ENCODE data around the gene OR51B2.
"Not testable (repeated sequence)": the region's sequence is repeated elsewhere in the genome, so short reads cannot be mapped to it uniquely, and the experiment has no call there.

The OR51B2 gene, protein sequence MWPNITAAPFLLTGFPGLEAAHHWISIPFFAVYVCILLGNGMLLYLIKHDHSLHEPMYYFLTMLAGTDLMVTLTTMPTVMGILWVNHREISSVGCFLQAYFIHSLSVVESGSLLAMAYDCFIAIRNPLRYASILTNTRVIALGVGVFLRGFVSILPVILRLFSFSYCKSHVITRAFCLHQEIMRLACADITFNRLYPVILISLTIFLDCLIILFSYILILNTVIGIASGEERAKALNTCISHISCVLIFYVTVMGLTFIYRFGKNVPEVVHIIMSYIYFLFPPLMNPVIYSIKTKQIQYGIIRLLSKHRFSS

DNA sequence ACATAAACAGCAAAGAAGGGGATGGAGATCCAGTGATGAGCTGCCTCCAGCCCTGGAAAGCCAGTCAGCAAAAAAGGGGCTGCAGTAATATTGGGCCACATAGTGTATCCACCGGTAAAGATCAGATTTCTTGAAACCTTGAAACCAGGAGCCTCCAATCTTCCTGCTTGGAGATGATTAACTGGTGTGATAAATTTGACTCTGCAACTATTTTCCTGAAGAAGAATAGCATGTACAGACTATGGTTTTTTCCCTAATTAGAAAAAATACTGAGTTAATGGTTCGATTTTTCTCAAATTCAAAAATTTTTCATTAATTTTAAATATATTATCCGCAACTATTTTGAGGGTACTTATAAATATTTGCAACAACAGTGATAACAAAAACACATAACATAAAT is at the start of gene OR51B2:
OR51B2 (minus strand) TSS at position 101 of the 400 bp plus-strand sequence; CDS start at position 101, 0 bp downstream.
- CTCF ChIA-PET: no interaction called here
- TF ChIP-seq SUZ12 (IDR thresholded peaks at IDR 0.05) (no peak), ZNF384 (IDR thresholded peaks at IDR 0.05) (no peak), SP1 (IDR thresholded peaks at IDR 0.05) (no peak), CTBP1 (IDR thresholded peaks at IDR 0.05; ENCODE audit: borderline replicate concordance) (no peak), ARNT (IDR thresholded peaks at IDR 0.05) (no peak), HDGF (IDR thresholded peaks at IDR 0.05; ENCODE audit: borderline replicate concordance) (no peak), NFRKB (IDR thresholded peaks at IDR 0.05) (no peak)
- TF ChIP-seq, protein P1, sequence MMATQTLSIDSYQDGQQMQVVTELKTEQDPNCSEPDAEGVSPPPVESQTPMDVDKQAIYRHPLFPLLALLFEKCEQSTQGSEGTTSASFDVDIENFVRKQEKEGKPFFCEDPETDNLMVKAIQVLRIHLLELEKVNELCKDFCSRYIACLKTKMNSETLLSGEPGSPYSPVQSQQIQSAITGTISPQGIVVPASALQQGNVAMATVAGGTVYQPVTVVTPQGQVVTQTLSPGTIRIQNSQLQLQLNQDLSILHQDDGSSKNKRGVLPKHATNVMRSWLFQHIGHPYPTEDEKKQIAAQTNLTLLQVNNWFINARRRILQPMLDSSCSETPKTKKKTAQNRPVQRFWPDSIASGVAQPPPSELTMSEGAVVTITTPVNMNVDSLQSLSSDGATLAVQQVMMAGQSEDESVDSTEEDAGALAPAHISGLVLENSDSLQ (IDR thresholded peaks at IDR 0.05): no peak
- POLR2A ChIA-PET: no interaction called here
- no peak for DNase-seq (ENCODE audit: extremely low spot score)

GRCh38 chr11:5369789-5370188 is 45.7 kb upstream of the OR51B2 start:
- DNase-seq (ENCODE audit: extremely low spot score): no peak
- POLR2A ChIA-PET: no interaction called here
- no peak for TF ChIP-seq SP1 (IDR thresholded peaks at IDR 0.05)
- no peak for TF ChIP-seq FOXK2 (IDR thresholded peaks at IDR 0.05)
- TF ChIP-seq, protein P1 (IDR thresholded peaks at IDR 0.05): no peak
- TF ChIP-seq SUZ12 (IDR thresholded peaks at IDR 0.05): no peak
- no peak for TF ChIP-seq CTBP1 (IDR thresholded peaks at IDR 0.05; ENCODE audit: borderline replicate concordance)
- CTCF ChIA-PET: no interaction called here

GRCh38 chr11:5368502-5369043 is 44.5 kb upstream of the OR51B2 start:
- TF ChIP-seq NFRKB (IDR thresholded peaks at IDR 0.05) (no peak), SP1 (IDR thresholded peaks at IDR 0.05) (no peak), ARNT (IDR thresholded peaks at IDR 0.05) (no peak), BHLHE40 (IDR thresholded peaks at IDR 0.05; ENCODE audit: borderline replicate concordance) (no peak), TARDBP (IDR thresholded peaks at IDR 0.05) (no peak), L3MBTL2 (conservative IDR thresholded peaks at IDR 0.05) (no peak), FOXA1 (IDR thresholded peaks at IDR 0.05) (no peak), ELF4 (IDR thresholded peaks at IDR 0.05) (no peak), FOXM1 (IDR thresholded peaks at IDR 0.05; ENCODE audit: borderline replicate concordance) (no peak), LEF1 (IDR thresholded peaks at IDR 0.05; ENCODE audit: borderline replicate concordance) (no peak), HDGF (IDR thresholded peaks at IDR 0.05; ENCODE audit: borderline replicate concordance) (no peak), FOXK2 (IDR thresholded peaks at IDR 0.05) (no peak), ZNF384 (IDR thresholded peaks at IDR 0.05) (no peak), CTBP1 (IDR thresholded peaks at IDR 0.05; ENCODE audit: borderline replicate concordance) (no peak), SUZ12 (IDR thresholded peaks at IDR 0.05) (no peak)
- TF ChIP-seq, protein P1 (IDR thresholded peaks at IDR 0.05): no peak
- CTCF ChIA-PET: no interaction called here

GRCh38 chr11:5367448-5368074 is 43.5 kb upstream of the OR51B2 start:
- ChIA-PET POLR2A (no interaction called here), CTCF (no interaction called here)
- TF ChIP-seq, protein P1 (IDR thresholded peaks at IDR 0.05): no peak
- TF ChIP-seq BHLHE40 (IDR thresholded peaks at IDR 0.05; ENCODE audit: borderline replicate concordance): no peak
- TF ChIP-seq L3MBTL2 (conservative IDR thresholded peaks at IDR 0.05): no peak
- no peak for DNase-seq (ENCODE audit: extremely low spot score)

More at GRCh38 chr11:5368502-5369043, 44.5 kb upstream of the OR51B2 start:
- POLR2A ChIA-PET: no interaction called here
- DNase-seq (ENCODE audit: extremely low spot score): no peak

- no peak for DNase-seq (ENCODE audit: extremely low spot score)
- ChIA-PET POLR2A (no interaction called here), CTCF (no interaction called here)
- TF ChIP-seq TARDBP (IDR thresholded peaks at IDR 0.05) (no peak), SUZ12 (IDR thresholded peaks at IDR 0.05) (no peak), ZNF384 (IDR thresholded peaks at IDR 0.05) (no peak), FOXM1 (IDR thresholded peaks at IDR 0.05; ENCODE audit: borderline replicate concordance) (no peak), ARNT (IDR thresholded peaks at IDR 0.05) (no peak), LEF1 (IDR thresholded peaks at IDR 0.05; ENCODE audit: borderline replicate concordance) (no peak), BHLHE40 (IDR thresholded peaks at IDR 0.05; ENCODE audit: borderline replicate concordance) (no peak), L3MBTL2 (conservative IDR thresholded peaks at IDR 0.05) (no peak), SP1 (IDR thresholded peaks at IDR 0.05) (no peak)
These were observed 42.8 kb upstream of the OR51B2 start for GRCh38 chr11:5366856-5367255.

- POLR2A ChIA-PET; DNase-seq (ENCODE audit: extremely low spot score); CTCF ChIA-PET: not testable (repeated sequence)
These were observed 42.3 kb upstream of the OR51B2 start for GRCh38 chr11:5366365-5366764.

All from HEK293T (cell line).